ENCODE results near the gene NUP214.
A peak's percentile ranks its signal among the peaks of the same experiment; 100 is the strongest.
"Not testable (repeated sequence)": the region's sequence is repeated elsewhere in the genome, so short reads cannot be mapped to it uniquely, and the experiment has no call there.

NUP214 gene

DNA sequence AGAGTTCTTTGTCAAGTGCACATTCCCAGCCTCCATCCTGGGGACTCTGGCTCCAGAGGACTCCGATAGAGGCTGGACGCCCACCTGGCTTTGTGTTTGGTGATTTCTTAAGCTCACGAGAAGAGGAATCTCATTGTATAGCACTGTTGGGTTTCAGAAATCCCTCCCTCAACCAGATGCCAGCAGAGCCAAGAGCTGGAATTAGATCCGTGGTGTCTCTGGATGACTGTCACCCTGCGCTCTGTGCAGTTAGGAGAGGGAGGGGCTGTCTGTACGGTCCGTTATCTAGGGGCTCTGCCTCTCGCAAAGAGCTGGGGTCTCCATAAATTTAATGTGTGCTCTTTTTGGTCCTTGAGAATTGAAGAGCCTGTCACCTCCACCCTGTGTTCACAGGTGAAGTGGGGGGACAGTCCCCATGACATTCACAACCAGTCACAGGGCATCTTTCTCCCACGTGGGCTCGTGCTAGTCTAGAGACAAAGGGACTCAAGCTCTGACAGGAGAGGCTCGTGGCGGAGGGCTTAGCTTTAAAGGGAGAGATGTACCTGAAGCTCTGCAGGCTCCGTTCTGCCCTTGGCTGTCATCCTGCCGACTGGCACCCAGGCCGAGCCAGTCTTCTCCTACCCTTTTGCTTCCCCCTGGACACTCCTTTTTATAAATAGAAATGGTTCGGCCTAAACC, 109.6 kb downstream of the NUP214 start:
- DNase-seq (ENCODE audit: low spot score): no peak

DNA sequence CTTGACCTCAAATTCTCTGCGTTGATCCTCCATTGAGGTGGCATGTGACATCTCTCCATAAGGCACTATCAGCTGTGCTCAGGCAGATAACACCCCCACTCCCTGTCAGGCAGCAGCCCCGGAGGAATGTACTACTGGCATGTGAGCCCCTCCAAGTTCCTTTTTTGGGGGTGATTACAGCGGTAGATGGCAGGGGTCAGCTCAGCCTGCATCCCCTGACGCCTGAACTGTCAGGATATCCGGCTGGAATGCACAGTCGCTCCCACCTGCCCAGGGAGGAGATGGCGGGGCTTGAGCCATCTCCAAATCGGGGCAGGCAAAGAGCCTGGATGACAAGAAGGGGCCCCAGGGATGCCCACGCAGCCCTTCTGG, 110.1 kb downstream of the NUP214 start:
- no peak for DNase-seq (ENCODE audit: low spot score)

DNA sequence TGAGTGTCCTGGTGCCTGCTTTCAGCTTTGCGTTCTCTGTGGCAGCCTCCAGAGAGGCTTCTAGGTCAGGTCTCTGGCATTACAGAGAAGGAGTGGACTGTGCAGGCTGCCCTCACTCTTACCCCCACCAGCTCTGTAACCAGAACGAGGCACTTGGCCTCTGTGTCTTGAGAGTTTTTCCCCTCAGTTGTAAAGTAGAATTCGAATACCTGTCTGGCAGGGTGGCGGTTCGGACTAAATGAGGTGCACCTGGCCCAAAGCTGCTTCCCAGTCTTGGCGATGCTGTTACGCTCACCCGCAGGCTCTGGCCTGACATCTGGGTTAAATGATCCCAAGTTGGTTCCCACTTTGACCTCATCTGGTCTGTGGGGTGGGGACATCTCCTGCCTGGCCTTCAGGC, 110.8 kb downstream of the NUP214 start:
- DNase-seq (ENCODE audit: low spot score): no peak

DNA sequence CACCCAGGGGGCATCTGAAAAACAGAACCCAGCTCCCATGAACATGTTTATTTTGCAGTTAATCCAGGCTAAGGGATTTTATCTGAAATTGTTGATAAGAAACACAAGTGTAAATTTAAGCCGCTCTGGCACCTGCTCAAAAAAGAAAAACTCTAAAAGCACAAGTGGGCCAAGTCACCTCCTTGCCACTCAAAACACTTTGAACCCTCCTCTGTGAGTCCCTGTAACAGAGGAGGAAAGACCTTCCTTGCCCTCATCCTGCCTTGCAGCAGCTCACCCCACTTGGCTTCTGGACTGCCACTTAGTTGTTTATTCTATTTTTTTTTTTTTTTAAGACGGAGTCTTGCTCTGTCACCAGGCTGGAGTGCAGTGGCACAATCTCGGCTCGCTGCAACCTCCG, 111.4 kb downstream of the NUP214 start:
- no peak for DNase-seq (ENCODE audit: low spot score)

GRCh38 chr9:131237291-131237690, 111.9 kb downstream of the NUP214 start:
- DNase-seq (ENCODE audit: low spot score): no peak

- DNase-seq (ENCODE audit: low spot score): peak; percentile 89
These were observed 112.6 kb downstream of the NUP214 start for GRCh38 chr9:131237931-131238401.

GRCh38 chr9:131238402-131239021, 113.1 kb downstream of the NUP214 start:
- no peak for DNase-seq (ENCODE audit: low spot score)

DNA sequence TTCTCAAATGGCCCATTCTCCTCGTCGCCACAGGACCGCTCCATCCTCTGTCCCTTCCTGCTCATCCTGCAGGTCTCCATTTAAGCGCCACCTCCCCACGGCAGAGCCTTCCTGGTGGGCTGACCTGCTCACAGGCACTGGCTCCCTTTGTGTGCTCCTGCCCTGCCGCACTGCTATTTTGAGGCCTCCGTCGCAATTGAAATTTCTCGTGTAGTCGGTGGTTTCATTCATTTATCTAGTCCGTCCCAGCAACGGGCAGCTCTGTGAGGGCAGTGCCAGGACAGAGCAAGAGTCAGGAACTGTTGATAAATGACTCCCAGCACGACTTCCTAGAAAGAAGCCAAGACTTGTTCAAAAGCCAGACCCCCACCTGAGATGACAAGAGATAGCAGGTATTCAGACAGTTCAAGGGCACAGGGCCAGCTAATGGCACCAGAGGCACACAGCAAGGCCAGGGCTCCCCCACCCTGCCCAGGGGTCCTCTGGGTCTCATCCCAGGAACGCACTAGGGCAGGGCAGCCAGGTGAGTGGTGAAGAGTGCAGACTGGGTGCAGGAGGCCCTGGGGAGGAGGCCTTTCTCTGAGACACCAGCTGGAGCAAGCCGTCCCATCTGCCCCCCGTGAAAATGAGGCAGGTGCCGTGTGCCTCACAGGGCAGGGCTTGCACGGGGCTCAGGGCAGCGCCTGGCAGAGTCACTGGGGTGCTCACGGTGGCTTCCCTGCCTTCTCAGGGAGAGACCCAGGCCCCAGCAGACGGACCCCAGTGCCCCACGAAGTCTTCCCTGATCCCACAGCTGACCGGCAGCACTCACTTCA, 114.0 kb downstream of the NUP214 start:
- no peak for DNase-seq (ENCODE audit: low spot score)

GRCh38 chr9:131240047-131240921, 114.9 kb downstream of the NUP214 start:
- DNase-seq (ENCODE audit: low spot score): no peak

DNA sequence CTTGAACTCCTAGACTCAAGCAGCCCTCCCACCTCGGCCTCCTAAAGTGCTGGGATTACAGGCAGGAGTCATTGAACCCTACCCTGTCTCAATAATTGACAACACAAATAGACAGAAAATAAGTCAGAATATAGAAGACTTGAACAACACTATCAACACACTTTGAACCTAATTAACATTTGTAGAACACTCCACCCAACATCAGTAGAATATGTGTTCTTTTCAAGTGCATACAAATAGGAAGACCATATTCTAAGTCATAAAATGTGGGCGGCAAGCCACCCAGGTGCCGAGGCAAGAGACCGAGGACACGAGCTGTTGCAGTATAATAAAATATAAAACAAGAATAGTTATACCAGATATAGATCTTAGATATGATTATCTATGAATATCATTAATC, 118.9 kb downstream of the NUP214 start:
- not testable (repeated sequence) for DNase-seq (ENCODE audit: low spot score)

- no peak for DNase-seq (ENCODE audit: low spot score)
These were observed 121.2 kb downstream of the NUP214 start for GRCh38 chr9:131246618-131247017.

GRCh38 chr9:131252120-131252519, 126.7 kb downstream of the NUP214 start:
- DNase-seq (ENCODE audit: low spot score): no peak

GRCh38 chr9:131253891-131254491, 128.6 kb downstream of the NUP214 start:
- DNase-seq (ENCODE audit: low spot score): no peak

DNA sequence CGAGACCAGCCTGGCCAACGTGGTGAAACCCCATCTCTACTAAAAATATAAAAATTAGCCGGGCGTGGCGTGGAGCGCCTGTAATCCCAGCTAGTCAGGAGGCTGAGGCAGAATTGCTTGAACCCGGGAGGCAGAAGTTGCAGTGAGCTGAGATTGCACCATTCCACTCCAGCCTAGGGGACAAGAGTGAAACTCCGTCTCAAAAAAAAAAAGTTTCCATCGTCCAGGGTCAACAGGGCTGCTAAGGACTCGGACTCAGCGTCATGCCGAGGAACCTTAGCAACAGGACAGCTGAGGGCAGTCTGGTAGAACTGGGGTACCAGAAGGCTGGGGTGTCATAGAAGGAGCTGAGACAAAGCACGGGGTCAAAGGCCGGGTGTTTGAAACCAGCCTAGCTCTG, 129.2 kb downstream of the NUP214 start:
- no peak for DNase-seq (ENCODE audit: low spot score)

- DNase-seq (ENCODE audit: low spot score): no peak
These were observed 130.4 kb downstream of the NUP214 start for GRCh38 chr9:131255676-131256197.

DNA sequence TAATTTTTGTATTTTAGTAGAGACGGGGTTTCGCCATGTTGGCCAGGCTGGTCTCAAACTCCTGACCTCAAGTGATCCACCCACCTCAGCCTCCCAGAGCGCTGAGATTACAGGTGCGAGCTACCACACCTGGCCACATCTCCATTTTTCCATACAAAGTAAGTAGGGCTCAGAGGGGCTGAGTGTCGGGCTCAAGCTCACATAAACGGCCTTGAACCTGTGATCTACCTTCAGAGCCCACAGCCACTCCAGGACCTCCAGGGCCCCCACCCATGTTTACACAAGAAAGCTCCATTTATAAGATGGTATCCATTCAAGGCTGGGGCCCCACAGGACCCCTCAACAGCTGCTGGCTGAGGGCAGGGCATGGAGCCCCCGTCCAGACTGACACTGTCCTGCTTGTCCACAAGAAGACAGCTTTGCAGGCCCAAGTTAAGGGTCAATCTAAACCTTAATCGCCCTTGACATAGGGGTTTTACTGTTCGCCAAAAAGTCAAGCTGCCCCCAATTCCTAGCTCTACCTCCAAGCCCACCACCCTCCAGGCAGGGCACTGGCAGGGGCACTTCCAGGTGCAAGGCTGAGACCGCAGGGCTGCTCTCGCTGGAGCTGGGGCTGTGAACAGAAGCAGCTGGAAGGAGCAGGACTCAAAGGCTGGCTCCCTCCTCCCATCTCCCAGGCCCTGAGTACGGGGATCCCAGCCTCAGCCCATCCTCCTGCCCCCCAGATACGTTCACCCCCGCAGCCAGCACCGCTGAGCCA, 132.1 kb downstream of the NUP214 start:
- no peak for DNase-seq (ENCODE audit: low spot score)

GRCh38 chr9:131258186-131258585, 132.8 kb downstream of the NUP214 start:
- DNase-seq (ENCODE audit: low spot score): no peak

DNA sequence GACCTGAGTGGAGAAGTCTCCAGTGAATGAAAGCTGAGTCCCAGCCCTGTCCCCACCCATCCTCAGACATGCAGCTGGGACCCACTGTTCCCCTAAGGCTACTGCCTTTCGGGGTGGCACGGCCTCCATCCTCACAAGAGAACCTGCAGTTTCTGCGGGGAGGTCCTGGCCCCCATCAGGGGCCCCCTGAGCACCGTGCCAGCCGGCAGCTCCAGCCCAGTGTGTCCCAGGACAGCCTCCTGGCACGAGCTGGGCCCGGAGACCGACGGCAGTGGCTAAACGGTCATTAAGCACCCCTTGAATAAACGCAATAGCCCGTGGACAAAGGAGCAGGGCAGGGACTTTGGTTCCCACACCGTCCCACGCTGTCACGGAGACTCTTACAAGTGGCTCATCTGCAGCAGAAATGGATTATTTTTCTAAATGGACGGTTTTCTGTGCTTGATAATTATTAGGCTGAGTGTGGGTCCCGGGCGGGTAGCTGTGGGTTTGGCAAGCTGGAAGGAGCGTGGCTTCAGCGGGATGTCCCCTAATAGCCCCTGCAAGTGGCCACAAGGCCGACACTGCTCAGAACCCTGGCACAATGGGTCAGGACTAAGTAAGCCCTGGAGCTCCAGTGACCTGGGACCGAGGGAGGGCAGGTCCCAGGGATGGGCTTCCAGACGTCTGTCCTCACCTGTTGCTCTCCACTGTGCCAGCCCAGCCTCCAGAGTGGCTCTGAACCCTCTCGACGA, 133.5 kb downstream of the NUP214 start:
- no peak for DNase-seq (ENCODE audit: low spot score)

DNA sequence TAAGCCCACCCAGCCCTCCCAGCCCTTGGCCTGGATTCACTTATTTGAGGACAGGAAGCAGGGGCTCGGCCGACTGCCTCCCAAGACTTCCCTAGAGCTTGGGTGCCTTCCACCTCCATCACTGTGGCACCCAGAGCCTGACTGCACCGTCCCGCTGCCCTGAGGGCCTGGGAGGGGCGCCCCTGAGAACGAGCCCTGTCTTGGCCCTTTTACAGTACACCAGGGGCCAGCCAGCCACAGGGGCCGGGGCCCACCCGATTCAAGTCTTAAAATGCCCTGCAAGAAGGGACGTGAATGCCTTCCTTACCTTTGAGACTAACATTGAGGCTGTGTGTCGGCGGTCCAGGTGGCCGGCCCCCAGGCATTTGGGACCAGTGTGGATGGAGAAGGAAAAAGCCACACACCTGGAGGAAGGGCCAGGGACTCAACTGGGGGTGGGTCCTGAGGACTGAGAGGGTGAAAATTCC, 134.1 kb downstream of the NUP214 start:
- DNase-seq (ENCODE audit: low spot score): no peak

Data from CD4-positive, alpha-beta T cell treated with Interleukin-6 at 100 ng/mL for 8 hours (primary cell).